Naive thymus-derived CD8-positive, alpha-beta T cell (primary cell): Measurements from ENCODE around the gene PYGB. TPM values are rescaled to one million over a fixed set of nuclear protein-coding genes. Genes with fewer than 3 reads are reported as not detected.

Experiments used
- ATAC-seq, 2 donors: fragments of 150-1000 bp; cut with Tn5 transposase in 1 of 2; sonication (Bioruptor Pico), chemical (Tn5 transposase) in 1 of 2; 1 replicate in 1 of 2; 2 replicates in 1 of 2; pipeline ENCODE4 v1.10.0; 2021; ENCODE audit warnings: mild to moderate bottlenecking in 2 of 2, moderate library complexity in 2 of 2
- POLR2A ChIA-PET: fragments of 350-600 bp; sonication (Branson Sonifier 250); formaldehyde crosslinking; loops from one replicate; lab custom pipeline; 2021; ENCODE audit warnings: antibody characterized with exemption; lab: Charles Lee
- DNase-seq, 10 donors: peaks; one replicate each; pipeline versions ENCODE4 v3.0.0 to v3.0.0-alpha.2; 2020 to 2022
- H3K27ac Mint-ChIP-seq, 10 donors: one replicate each; pipeline ENCODE4 v1.8.0; 2020 to 2022; ENCODE audit warnings: mild to moderate bottlenecking in 10 of 10, mixed read lengths in 10 of 10, moderate library complexity in 4 of 10, inconsistent platforms in 1 of 10
- H3K27me3 Mint-ChIP-seq, 5 donors: one replicate each; pipeline ENCODE4 v1.8.0; 2021 to 2022; ENCODE audit warnings: mixed read lengths in 5 of 5
- H3K36me3 Mint-ChIP-seq, 3 donors: one replicate each; pipeline ENCODE4 v1.8.0; 2020 to 2022; ENCODE audit warnings: mixed read lengths in 3 of 3, mild to moderate bottlenecking in 2 of 3, inconsistent platforms in 1 of 3
- H3K4me1 Mint-ChIP-seq, 4 donors: one replicate each; pipeline ENCODE4 v1.8.0; 2021 to 2022; ENCODE audit warnings: mixed read lengths in 4 of 4
- H3K4me3 Mint-ChIP-seq, 10 donors: one replicate each; pipeline ENCODE4 v1.8.0; 2020 to 2022; ENCODE audit warnings: mild to moderate bottlenecking in 10 of 10, mixed read lengths in 10 of 10, moderate library complexity in 6 of 10, inconsistent platforms in 1 of 10
- H3K9me3 Mint-ChIP-seq, 9 donors: one replicate each; pipeline ENCODE4 v1.8.0; 2020 to 2022; ENCODE audit warnings: mixed read lengths in 9 of 9, mild to moderate bottlenecking in 3 of 9, inconsistent platforms in 1 of 9, moderate library complexity in 1 of 9
- polyA plus RNA-seq, 3 donors: library from polyadenylated mRNA; unstranded; fragments of 300-500 nt; fragmentation: Illumina TruSeq; gene quantifications; one replicate each; pipeline ENCODE4 v1.2.3, GENCODE V29; 2021
- total RNA-seq, 8 experiments: library from RNA in 2 of 8; stranded (reverse) in 2 of 8; gene quantifications; one replicate each; pipeline ENCODE4 v1.2.3 and lab custom pipeline; 2021 to 2026

Gene PYGB
- total RNA-seq (10 to 100 TPM; 50.2 to 54.4 TPM), polyA plus RNA-seq (100 to 1,000 TPM in 1 of 3 donors, 10 to 100 TPM in 2; 39.9 to 107 (median 71.3) TPM), total RNA-seq (lab: John Stamatoyannopoulos, UW) (111 to 152 (median 131) reads per million in 6 experiments)

- H3K27me3 Mint-ChIP-seq: peaks cover 0 to 4% (median 0%) of the 10 kb centered on the region in 5 donors
- H3K4me1 Mint-ChIP-seq: peaks cover 24 to 58% (median 47%) of the 10 kb centered on the region in 4 donors
- peaks cover 0 to 6% (median 2%) of the 10 kb centered on the region in 9 donors for H3K9me3 Mint-ChIP-seq
- ATAC-seq (peak; percentile 80 to 81), DNase-seq (peak; percentile 45 to 82 (median 74))
- H3K36me3 Mint-ChIP-seq: peaks cover 4 to 6% (median 5%) of the 10 kb centered on the region in 3 donors
- H3K27ac Mint-ChIP-seq: peak within 1 kb of the TSS; percentile 4 to 97 (median 92)
- peak within 1 kb of the TSS; percentile 87 to 100 (median 96) for H3K4me3 Mint-ChIP-seq
- POLR2A ChIA-PET: interaction anchor here (0.9 to 5.0 kb wide), 7 partner anchors 9 to 190 kb away, joined by 3 to 61 read pairs (median 8); partner anchors contain the start of genes ACSS1, ENTPD6 and GINS1
These were observed at the start of gene PYGB for GRCh38 chr20:25247956-25248785. PYGB (plus strand) TSS chr20:25248085; CDS start chr20:25248179, 94 bp downstream.

- peak overlapping the region in 3 of 10 donors; percentile 3 to 26 (median 14) for H3K4me3 Mint-ChIP-seq
- POLR2A ChIA-PET: interaction anchor here (0.5 to 1.0 kb wide), 2 partner anchors 24 to 57 kb away, joined by 3 read pairs; no protein-coding TSS in a partner anchor
- DNase-seq: no peak
- H3K4me1 Mint-ChIP-seq: peaks cover 42 to 82% (median 73%) of the 10 kb centered on the region in 4 donors
- peak overlapping the region; percentile 29 to 93 (median 68) for H3K27ac Mint-ChIP-seq
- ATAC-seq: no peak
- H3K9me3 Mint-ChIP-seq: no peaks in the 10 kb centered on the region
- H3K27me3 Mint-ChIP-seq: no peaks in the 10 kb centered on the region
- peaks cover 0 to 8% (median 0%) of the 10 kb centered on the region in 3 donors for H3K36me3 Mint-ChIP-seq
These were observed 49.1 kb upstream of the PYGB start for GRCh38 chr20:25198663-25199383.

GRCh38 chr20:25199473-25200260, 48.2 kb upstream of the PYGB start:
- H3K4me1 Mint-ChIP-seq: peaks cover 41 to 85% (median 75%) of the 10 kb centered on the region in 4 donors
- H3K27ac Mint-ChIP-seq: peak overlapping the region; percentile 29 to 93 (median 68)

GRCh38 chr20:25203089-25203488, 44.8 kb upstream of the PYGB start:
- Mint-ChIP-seq H3K4me3 (no peak overlapping the region), H3K9me3 (no peaks in the 10 kb centered on the region), H3K4me1 (peaks cover 39 to 59% (median 56%) of the 10 kb centered on the region in 4 donors), H3K27me3 (no peaks in the 10 kb centered on the region), H3K36me3 (peaks cover 0 to 23% (median 0%) of the 10 kb centered on the region in 3 donors), H3K27ac (peak overlapping the region in 2 of 10 donors; percentile 4 to 68)
- ATAC-seq (no peak), DNase-seq (no peak)
- POLR2A ChIA-PET: no interaction called here

More at GRCh38 chr20:25199473-25200260, 48.2 kb upstream of the PYGB start:
- H3K4me3 Mint-ChIP-seq: peak overlapping the region in 4 of 10 donors; percentile 2 to 23 (median 13)
- DNase-seq (no peak), ATAC-seq (no peak)
- POLR2A ChIA-PET: interaction anchor here (0.5 to 1.0 kb wide), 2 partner anchors 23 to 56 kb away, joined by 3 read pairs; no protein-coding TSS in a partner anchor
- H3K36me3 Mint-ChIP-seq: peaks cover 0 to 12% (median 0%) of the 10 kb centered on the region in 3 donors
- no peaks in the 10 kb centered on the region for H3K9me3 Mint-ChIP-seq
- no peaks in the 10 kb centered on the region for H3K27me3 Mint-ChIP-seq

- Mint-ChIP-seq H3K9me3 (no peaks in the 10 kb centered on the region), H3K4me1 (peaks cover 35 to 55% (median 51%) of the 10 kb centered on the region in 4 donors), H3K27ac (peak overlapping the region in 4 of 10 donors; percentile 16 to 72 (median 53)), H3K36me3 (peaks cover 0 to 24% (median 0%) of the 10 kb centered on the region in 3 donors), H3K27me3 (no peaks in the 10 kb centered on the region), H3K4me3 (peak overlapping the region in 1 of 10 donors; percentile 6)
- POLR2A ChIA-PET: interaction anchor here (0.6 to 1.6 kb wide), 2 partner anchors 9 to 399 kb away, joined by 3 to 6 read pairs; partner anchors contain the start of gene ENTPD6
- no peak for DNase-seq
- ATAC-seq: no peak
These were observed 44.0 kb upstream of the PYGB start for GRCh38 chr20:25203871-25204320.

- peaks cover 0 to 26% (median 0%) of the 10 kb centered on the region in 3 donors for H3K36me3 Mint-ChIP-seq
- no peaks in the 10 kb centered on the region for H3K9me3 Mint-ChIP-seq
- ATAC-seq (no peak), DNase-seq (peak in 1 of 10 donors; percentile 24)
- peaks cover 29 to 47% (median 43%) of the 10 kb centered on the region in 4 donors for H3K4me1 Mint-ChIP-seq
- no peak overlapping the region for H3K4me3 Mint-ChIP-seq
- no peaks in the 10 kb centered on the region for H3K27me3 Mint-ChIP-seq
- H3K27ac Mint-ChIP-seq: peak overlapping the region in 8 of 10 donors; percentile 9 to 72 (median 30)
- POLR2A ChIA-PET: interaction anchor here (0.6 to 1.6 kb wide), 2 partner anchors 9 to 203 kb away, joined by 3 to 6 read pairs; partner anchors contain the start of genes ENTPD6 and GINS1
These were observed 43.2 kb upstream of the PYGB start for GRCh38 chr20:25204550-25205276.

GRCh38 chr20:25205277-25206062, 42.4 kb upstream of the PYGB start:
- no peak overlapping the region for H3K4me3 Mint-ChIP-seq
- no peaks in the 10 kb centered on the region for H3K9me3 Mint-ChIP-seq
- peak overlapping the region in 3 of 10 donors; percentile 12 to 31 (median 22) for H3K27ac Mint-ChIP-seq
- peak in 1 of 10 donors; percentile 27 for DNase-seq
- POLR2A ChIA-PET: interaction anchor here (1.6 kb wide), 1 partner anchor 10 kb away, joined by 6 read pairs; the partner anchor contains the start of gene ENTPD6
- H3K36me3 Mint-ChIP-seq: peaks cover 0 to 34% (median 0%) of the 10 kb centered on the region in 3 donors
- H3K27me3 Mint-ChIP-seq: no peaks in the 10 kb centered on the region
- ATAC-seq: no peak
- H3K4me1 Mint-ChIP-seq: peaks cover 25 to 39% (median 36%) of the 10 kb centered on the region in 4 donors

GRCh38 chr20:25206063-25206403, 41.9 kb upstream of the PYGB start:
- ATAC-seq (no peak), DNase-seq (no peak)
- H3K27me3 Mint-ChIP-seq: no peaks in the 10 kb centered on the region
- no peak overlapping the region for H3K4me3 Mint-ChIP-seq
- H3K36me3 Mint-ChIP-seq: peaks cover 0 to 38% (median 0%) of the 10 kb centered on the region in 3 donors
- H3K9me3 Mint-ChIP-seq: no peaks in the 10 kb centered on the region
- no peak overlapping the region for H3K27ac Mint-ChIP-seq
- POLR2A ChIA-PET: no interaction called here
- peaks cover 21 to 34% (median 31%) of the 10 kb centered on the region in 4 donors for H3K4me1 Mint-ChIP-seq

- no peak for ATAC-seq
- Mint-ChIP-seq H3K9me3 (no peaks in the 10 kb centered on the region), H3K4me3 (no peak overlapping the region), H3K27ac (no peak overlapping the region), H3K36me3 (peaks cover 0 to 43% (median 3%) of the 10 kb centered on the region in 3 donors), H3K4me1 (peaks cover 19 to 29% (median 26%) of the 10 kb centered on the region in 4 donors), H3K27me3 (no peaks in the 10 kb centered on the region)
- POLR2A ChIA-PET: interaction anchor here (1.2 kb wide), 1 partner anchor 9 kb away, joined by 3 read pairs; no protein-coding TSS in a partner anchor
- DNase-seq: no peak
These were observed 41.3 kb upstream of the PYGB start for GRCh38 chr20:25206548-25206947.
